ENCODE results near the gene PTGDS. TPM values are rescaled to one million over a fixed set of nuclear protein-coding genes. Genes with fewer than 3 reads are reported as not detected.

PTGDS gene
- polyA plus RNA-seq, 1 donor, result 21.9 TPM

DNA sequence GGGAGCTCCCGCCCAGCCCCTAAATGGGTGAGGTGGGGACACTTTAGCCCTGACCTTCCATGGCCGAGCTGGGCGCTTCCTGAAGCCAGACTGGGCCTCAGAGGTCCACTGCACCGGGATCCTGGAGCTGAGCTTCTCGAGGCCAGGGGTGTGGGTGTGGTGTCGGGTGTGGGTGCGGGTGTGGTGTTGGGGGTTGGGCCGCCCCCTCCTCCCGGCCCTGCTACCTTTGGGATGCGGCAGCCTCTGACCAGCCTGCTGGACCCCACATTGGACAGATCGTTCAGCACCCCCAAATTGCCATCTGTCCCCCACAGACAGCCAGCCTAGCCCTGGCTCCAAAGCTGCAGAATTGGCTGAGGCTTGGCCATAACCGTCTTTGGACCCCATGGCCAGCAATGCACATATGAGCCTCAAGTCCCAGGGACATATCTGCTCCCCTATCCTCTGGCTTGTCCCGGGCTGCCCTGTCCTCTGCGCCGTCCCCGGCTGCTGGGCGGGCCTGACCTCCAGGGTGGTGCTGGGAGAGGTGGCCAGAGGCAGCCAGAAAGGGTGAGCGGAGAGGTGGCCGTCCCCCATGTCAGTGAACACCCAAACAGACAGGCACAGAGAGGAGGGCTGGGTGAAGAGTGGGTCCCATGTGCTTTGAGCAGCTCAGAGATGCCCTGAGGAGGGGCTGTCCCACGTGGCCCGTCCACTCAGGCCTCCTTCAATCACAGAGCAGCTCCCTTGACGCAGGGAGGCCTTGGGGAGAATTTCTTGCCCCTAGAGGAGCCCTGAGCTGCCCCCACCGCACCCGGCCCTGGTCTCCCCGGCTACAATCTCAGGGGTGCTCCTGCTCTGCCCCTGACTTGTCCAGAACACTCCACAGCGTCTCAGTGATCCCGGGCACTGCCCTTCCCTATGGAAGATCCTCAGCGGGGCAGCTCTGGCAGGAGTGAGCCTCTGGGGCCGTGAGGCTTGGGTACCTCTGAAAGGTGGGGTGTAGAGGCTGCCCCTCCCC is 3.4 kb upstream of the PTGDS start:
- DNase-seq (ENCODE audit: low read depth), result no peak

DNA sequence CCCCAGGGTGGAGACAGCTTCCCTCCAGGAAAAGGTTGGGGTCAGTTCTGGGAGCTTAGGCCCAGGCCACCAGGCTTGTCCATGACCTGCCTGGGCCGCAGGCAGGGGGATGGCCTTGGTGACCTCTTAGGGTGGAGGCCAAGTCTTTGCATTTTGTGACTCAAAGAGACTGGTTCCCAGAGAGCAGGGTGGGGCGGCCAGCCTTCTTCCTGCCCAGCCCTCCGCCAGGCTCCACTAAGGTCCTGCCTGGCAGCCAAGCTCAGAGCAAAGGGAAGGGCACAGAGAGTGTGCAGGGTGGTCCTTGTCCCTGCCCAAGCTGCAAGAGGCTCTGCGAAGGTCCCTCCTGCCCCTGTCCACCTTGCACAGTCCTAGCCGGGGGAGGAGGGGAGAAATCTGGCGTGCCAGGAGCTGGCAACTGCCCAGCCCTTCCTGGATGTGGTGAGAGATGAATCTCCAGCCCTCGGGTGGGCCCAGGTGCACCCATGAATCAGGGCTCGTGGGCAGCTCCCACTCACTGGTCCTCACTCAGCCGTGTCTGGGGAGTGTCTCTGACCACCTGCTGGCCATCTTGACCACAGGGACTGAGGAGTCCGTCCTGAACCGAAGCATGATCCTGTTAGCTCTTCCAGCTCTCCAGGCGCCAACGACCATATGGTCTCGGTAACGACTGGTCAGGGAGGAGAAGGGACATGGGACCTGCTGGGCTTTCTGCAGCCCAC is 2.3 kb upstream of the PTGDS start:
- no peak for DNase-seq (ENCODE audit: low read depth)

DNA sequence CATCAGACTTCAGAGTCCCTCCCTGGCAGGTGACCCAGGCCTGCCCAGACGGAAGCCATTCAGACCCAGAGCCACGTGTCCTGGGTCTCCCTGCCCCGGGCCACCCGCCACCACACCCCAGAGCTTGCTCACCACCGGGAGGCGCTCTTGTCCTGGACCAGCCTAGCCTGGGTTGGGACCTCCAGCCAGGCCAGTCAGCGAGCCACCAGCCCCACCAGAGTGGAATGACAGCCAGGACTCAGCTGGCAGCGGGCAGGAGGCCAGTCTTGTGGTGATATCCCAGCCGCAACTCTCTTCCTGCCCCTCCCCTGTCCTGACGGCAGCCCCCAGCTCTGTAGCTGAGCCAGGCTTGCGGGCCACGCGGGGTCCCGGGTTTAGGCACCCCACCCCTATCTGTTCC is 1.7 kb upstream of the PTGDS start:
- no peak for DNase-seq (ENCODE audit: low read depth)

DNA sequence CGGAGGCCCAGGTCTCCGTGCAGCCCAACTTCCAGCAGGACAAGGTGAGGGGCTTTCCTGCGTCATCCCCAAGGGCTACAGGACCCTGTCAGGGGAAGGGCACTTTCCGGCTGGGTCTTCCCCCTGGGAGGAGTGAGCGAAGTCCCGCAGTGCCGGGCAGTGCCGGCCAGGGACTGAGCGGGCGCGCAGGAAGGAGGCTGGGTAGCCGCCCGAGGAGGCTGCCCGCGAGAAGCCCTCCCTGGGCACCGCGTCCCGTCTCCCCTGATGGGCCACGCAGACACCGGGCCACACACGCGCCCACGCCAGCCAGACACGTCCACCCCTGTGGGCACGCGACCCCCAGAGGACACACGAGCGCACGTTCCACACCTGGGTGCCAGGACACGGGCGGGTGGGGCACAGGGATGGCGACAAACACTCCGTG is 357 bp downstream of the PTGDS start:
- DNase-seq (ENCODE audit: low read depth), result no peak

DNA sequence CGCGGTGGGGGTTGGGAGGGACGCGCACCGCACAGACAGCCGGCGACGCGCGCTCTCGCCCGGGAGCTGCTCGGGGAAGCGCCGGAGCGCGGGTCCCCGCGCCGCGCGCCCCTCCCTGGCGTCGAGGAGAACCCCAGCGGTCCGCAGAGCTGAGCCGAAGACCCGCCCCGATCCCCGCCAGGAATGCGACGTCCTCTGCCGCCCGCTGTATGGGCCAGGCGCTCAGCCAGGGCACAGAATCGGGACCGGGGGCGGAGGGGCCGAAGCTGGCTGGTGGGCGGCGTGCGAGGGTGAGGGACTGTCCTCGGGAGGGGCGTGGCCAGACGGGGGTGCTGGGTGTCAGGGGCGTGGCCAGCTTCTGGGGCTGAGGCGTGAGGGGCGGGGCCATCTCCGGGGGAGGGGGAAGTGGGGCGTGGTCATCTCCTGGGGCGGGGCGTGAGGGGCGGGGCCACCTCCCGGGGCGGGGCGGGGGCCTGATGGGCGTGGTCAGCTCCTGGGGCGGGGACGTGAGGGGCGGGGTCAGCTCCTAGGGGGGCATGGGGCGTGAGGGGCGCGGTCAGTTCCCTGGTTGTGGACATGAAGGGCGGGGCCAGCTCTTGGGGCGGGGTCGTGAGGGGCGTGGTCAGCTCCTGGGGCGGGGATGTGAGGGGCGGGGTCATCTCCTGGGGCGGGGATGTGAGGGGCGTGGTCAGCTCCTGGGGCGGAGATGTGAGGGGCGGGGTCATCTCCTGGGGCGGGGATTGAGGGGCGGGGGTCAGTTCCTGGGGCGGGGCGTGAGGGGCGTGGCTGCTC is 965 bp downstream of the PTGDS start:
- DNase-seq (ENCODE audit: low read depth), result no peak

DNA sequence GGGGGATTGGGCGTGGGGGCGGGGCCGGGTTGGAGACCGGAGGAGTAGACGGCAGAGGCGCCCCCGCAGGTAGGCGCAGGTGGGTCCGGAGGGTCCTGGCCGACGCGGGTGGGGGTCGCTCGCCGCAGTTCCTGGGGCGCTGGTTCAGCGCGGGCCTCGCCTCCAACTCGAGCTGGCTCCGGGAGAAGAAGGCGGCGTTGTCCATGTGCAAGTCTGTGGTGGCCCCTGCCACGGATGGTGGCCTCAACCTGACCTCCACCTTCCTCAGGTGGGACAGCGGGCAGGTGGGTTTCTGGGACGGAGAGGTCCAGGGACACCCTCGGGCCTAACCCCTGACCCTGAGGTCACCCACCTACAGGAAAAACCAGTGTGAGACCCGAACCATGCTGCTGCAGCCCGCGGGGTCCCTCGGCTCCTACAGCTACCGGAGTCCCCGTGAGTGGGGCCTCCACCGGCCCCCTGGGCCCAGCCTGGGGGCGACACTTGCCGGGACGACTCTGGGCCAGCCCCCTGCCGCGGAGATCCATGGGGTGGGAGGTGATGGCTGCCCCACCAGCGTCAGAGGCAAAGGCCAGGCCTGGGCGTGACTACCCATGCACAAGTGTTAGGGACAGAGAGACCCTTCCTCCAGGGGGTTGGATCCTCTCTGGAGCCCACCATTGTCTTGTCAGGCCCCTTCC is 1.7 kb downstream of the PTGDS start:
- DNase-seq (ENCODE audit: low read depth), result no peak

DNA sequence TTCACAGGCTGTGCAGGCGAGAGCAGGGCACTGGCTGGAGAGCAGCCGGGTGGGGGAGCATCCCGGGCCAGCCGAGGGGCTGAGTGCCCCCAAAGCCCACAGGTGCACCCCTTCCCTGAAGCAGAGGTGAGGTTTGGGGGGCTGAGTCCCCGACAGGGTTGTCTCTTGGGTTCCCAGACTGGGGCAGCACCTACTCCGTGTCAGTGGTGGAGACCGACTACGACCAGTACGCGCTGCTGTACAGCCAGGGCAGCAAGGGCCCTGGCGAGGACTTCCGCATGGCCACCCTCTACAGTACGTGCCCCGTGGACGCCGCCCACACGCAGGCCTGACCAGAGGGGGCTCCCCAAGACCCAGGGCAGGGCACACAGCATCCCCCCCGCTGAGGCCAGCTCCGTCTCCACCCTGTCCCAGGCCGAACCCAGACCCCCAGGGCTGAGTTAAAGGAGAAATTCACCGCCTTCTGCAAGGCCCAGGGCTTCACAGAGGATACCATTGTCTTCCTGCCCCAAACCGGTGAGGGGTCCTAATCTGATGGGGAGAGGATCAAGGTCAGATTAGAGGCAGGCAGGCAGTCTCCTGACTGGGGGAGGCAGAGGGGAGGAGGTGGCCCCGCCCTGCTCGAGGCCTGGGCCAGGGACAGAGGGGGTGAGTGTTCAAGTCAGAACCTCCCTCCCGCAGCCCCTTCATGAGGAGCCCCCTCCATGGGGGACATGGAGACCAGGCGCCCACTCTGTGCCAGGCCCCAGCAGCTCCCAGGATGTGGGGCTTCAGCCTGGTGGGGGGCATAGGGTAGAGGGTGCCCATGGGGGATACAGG is 2.7 kb downstream of the PTGDS start:
- DNase-seq (ENCODE audit: low read depth), result no peak

DNA sequence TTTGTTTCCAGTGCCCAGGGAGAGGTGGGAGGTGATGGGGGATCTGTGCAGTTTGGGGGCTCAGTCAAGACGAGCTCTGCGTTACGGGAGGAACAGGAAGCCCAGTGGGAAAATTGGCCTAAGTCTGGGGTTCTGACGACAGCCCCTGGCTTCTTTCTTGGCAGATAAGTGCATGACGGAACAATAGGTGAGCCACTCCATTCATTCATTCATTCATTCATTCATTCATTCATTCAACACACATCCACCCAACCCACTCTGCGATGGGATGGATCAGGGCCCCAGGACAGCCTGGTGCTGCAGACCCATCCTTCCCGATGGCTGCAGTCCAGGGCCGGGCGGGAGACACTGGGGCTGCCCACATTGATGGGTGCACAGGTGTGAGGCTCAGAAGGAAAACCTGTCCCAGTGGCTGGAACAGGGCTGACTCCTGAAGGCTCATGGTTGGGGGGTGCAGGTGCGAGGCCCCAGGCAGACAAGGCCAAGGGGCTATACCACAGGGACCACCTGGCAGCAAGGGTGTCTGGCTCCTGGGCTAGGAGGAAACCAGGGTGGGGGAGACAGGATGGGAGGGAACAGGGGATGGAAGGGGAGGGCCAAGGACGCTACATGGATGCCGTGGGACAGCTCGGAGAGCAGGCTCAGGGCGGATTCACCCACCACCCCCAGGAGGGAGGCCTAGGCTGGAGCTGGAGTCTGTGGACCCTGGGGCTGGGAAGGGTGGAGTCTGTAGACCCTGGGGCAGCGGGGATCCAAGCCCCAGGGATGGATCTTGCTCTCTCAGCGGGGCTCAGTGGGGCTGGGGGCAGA is 3.6 kb downstream of the PTGDS start:
- no peak for DNase-seq (ENCODE audit: low read depth)

DNA sequence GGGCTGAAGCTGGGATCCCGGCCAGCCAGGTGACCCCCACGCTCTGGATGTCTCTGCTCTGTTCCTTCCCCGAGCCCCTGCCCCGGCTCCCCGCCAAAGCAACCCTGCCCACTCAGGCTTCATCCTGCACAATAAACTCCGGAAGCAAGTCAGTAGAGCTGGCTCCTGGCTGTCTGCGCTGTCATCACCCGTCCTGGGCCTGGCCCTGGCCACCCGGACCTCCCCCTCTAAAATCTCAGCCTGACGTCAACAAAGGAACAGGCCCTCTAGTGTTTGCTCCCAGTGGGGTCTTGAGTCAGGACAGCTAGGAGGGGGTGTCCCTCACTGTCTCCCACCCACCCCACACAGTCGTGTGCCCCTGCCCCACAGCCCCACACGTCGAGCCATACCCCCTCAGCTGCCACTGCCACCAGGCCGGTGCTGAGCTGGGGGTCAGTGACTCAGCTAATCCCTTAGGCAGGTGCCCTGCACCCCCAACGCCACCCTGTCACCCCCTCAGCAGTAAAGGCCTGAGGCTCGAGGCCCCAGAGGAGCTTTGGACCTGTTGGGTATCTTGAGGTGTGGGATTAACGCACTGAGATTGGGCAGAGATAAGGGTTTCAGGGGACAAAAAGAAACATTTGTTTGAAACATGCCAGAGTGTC is 4.4 kb downstream of the PTGDS start:
- no peak for DNase-seq (ENCODE audit: low read depth)

DNA sequence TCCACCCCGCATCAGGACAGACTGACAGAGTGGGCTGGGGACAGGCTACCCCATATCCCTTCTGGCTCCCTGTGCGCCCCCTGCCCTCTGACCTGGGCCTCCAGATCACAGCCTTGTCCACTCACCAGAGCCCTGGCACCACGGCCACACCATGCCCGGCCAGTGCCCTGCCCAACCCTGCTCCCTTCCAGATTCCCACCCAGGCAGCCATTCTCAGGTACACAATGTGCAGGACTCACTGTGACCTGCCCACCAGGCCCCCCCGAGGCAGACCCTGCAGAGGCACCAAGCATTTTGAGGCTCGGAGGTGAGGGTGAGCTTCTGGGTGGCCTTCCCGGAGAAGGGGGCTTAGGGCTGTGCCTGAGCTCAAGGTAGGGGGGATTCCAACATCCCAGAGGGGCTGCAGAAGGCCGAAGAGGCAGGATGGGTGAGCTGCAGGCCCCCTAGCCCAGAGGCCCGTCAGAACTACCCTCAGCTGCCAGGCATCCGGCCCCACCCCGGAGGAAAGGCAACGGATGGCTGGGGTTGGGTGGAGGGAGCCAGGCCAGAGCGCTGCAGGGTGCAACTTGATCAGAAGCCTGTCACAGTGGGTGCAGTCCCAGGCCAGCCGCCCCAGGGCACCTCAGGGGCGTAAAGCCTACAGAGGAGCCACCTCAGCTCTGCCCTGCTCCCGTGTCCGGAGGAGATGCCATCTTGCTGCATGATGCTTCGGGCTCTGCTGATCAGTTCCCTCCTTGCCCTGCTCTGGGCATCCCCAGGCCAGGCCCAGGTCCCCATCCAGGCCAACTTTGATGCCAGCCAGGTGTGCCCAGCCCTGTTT is 5.1 kb downstream of the PTGDS start, which contains the start of gene LCNL1:
LCNL1 (plus strand) TSS at position 762 of the 820 bp plus-strand sequence. CDS start 594 bp downstream, outside the sequence.
- DNase-seq (ENCODE audit: low read depth), result no peak

DNA sequence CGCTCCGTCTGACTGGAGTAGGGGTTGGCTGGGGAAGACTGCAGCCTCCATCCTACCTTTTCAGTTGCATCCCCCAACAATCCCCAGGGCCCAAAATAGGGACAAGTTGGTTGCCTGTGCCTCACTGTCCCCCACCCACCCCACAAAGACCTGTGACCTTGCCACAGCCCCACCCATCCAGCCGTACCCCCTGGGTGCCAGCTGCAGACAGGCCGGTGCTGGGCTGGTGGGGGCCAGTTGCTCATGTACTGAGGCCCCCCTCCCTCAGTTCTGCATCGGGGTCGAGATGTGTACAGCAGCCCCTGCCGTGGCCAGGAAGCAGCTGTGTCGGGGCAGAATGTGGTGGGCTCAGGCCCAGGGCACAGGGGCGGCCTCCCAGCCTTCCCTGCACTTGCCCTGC is 5.9 kb downstream of the PTGDS start:
- DNase-seq (ENCODE audit: low read depth), result no peak

DNA sequence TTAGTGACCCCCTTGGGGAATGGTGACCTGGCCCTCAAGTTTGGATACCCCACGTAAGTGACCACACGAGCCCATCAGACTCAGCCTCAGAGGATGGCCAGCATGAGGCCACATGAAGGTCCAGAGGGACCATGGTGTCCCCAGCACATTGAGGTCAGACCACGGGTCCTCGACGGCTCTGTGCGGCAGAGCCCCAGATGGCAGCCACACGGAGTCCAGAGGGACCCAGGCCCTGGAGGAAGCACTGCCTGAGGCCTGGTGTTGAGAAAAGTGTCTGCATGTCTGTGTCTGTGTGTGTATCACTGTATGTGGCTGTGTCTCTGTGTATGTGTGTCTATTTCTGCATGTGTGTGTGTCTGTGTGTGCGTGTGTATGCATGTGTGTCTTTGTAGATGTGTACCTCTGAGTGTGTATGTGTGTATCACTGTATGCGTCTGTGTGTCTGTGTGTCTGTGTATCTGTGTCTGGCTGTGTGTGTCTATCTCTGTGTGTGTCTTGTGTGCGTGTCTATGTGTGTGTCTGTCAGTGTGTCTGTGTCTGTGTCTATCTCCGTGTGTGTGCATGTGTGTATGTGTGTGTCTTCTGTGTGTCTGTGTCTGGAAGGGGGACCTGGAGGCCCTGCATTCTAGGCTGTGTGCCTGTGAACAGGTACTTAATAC is 6.5 kb downstream of the PTGDS start:
- no peak for DNase-seq (ENCODE audit: low read depth)

DNA sequence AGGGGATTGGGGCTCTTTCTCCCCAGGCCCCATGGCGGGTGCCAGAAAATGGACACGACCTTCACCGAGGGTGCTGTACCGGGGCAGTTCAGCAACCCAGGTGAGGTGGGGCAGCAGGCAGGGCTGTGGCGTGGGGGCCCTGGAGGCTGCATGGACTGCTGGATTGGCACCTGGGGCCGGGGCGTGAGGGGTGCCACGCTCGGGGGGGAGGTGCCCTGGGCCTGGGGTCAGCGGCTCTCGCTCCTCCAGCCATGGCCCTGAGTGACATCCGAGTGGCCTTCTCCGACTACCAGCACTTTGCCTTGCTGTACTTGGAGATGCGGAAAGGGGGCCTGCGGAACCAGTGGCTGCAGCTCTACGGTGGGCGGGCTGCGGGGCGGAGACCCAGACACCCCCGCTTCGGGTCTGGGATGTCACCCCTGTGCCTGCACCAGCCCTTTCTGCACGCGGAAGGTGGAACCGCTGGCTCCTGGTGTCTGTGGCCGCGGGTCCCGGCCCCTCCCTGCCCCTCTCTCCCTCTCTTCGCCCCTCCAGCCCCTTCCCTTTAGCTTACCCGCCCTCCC is 7.2 kb downstream of the PTGDS start:
- DNase-seq (ENCODE audit: low read depth), result no peak

DNA sequence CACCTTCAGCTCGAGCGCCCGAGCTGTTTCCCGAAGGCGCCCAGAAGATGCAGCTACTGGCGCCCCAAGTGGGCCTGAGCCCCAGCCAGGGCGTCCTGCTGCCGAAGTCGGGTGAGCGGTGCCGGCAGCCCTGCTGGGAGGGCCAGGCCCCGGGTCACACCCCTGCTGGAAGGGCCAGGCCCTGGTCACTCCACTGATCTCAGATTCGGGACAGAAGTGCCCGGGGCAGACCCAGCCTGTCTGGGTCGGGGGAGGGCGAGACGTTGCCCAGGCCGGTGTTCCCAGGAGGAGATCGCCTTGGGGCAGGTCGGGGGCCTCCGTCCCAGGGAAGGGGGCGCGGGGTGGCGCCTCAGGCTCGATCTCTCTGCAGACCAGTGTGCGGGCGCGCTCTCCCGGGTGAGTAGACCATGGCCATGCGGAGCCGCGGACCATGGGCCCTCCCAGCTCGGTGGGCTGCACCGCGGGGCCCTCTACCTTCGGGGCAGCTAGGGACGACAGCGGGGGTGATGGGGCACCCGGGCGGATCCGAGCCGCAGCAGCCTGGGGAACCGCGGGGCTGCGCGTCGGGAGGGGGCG is 7.8 kb downstream of the PTGDS start:
- DNase-seq (ENCODE audit: low read depth), result no peak

DNA sequence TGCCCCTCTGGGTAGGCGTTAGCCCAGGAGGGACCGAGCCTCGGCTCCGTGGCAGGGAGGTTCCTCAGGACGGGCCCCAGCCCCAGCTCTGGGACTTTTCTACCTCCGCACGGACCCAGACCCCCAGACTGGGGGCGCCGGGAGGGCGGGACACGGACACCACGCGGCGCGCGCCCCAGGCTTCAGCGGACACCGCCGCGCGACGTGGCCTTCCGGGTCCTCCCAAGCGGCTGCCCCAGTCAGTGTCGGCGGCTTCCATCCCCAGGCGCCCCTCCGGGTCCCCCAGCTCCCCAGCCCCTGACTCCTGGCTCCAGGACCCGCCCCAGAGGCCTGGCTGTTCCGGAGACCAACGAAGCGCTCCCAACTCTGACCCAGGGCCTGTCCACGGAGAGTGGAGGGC is 8.5 kb downstream of the PTGDS start:
- no peak for DNase-seq (ENCODE audit: low read depth)

DNA sequence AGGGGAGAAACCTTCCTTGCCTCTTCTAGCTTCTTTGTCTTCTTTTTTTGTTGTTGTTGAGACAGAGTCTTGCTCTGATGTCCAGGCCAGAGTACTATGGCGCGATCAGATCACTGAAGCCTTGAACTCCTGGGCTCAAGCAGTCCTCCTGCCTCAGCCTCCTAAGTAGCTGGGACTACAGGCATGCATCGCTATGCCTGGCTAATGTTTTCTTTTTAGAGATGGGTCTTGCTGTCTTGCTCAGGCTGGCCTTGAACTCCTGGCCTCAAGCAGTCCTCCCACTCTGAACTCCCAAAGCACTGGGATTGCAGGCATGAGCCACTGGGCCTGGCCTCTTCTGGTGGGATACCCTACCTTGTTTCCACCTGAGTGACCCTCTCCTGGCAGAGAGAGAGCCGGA is 11.6 kb downstream of the PTGDS start:
- DNase-seq (ENCODE audit: low read depth), result no peak

Measured in forelimb muscle (tissue), 1 donor.